ENCODE data around the gene USE1.

The USE1 gene

DNA sequence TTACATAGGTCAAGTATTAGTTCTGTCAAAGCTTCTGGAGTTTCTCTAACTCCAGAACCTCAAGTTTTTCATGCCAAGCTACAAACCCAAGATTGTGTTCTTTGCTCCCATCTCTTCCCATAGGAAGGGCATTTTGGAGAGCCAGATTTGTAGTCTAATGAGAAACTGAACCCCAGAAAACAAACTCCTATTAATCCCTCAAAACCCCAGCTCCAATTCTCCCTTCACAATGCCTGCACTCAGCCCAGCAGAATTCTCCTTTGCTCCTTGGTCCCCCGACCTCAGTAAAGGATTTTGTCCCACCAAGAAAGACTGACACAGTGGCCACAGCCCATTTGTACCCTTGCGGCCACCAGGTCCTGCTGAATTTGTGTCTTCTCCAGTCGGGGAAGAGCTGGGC, 41.0 kb downstream of the USE1 start:
- DNase-seq (ENCODE audit: low read depth in 2 of 2): no peak

GRCh38 chr19:17259118-17259780, 44.1 kb downstream of the USE1 start:
- no peak for DNase-seq (ENCODE audit: low read depth in 2 of 2)

GRCh38 chr19:17259934-17260333, 44.8 kb downstream of the USE1 start:
- no peak for DNase-seq (ENCODE audit: low read depth in 2 of 2)

DNA sequence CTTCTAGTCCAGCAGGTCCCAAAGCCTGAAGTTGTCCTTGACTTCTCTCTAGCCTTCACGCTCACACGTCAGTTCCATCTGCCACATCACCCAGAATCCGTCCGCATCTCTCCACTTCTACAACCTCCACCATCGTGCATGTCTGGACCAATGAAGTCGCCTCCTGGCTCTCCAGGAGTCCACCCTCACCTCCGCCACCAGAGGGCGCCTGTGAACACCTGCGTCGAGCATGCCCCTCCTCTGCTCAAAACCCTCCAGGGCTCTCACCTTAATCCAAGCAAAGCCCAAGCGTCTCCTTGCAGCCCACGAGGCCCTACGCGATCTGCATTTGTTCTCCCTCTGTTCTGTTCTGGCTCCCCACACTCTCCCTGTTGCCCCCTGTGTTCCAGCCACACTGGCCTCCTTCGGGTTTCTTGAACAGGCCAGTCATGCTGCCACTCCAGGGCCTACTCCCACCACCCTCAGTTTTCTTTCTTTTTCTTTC, 45.7 kb downstream of the USE1 start:
- peak; percentile 78 to 80 for DNase-seq (ENCODE audit: low read depth in 2 of 2)

- no peak for DNase-seq (ENCODE audit: low read depth in 2 of 2)
Measured at GRCh38 chr19:17262557-17262956, 47.4 kb downstream of the USE1 start.

- DNase-seq (ENCODE audit: low read depth in 2 of 2): no peak
Measured at GRCh38 chr19:17263712-17264640, 48.8 kb downstream of the USE1 start.

DNA sequence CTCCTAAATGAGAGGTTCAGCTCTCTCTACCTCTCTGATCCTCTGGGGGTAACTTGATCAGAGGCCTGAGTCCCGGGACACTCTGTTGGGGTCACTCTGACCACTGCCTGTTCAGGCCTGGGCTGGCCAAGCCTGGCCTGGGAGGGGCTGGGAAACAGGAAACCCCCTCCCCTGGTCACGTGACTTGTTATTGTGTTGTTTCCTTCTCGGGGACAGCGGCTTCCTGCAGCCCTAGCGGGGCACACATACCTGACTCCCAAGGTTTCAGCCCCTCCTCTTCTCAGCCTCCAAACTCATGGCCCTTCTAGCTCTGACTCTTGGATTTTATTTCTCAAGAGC, 49.5 kb downstream of the USE1 start, which contains the start of gene USHBP1:
Gene USHBP1 (minus strand): TSS at position 105 of the 339 bp plus-strand sequence. CDS start 446 bp downstream, outside the sequence.
- no peak for DNase-seq (ENCODE audit: low read depth in 2 of 2)

DNA sequence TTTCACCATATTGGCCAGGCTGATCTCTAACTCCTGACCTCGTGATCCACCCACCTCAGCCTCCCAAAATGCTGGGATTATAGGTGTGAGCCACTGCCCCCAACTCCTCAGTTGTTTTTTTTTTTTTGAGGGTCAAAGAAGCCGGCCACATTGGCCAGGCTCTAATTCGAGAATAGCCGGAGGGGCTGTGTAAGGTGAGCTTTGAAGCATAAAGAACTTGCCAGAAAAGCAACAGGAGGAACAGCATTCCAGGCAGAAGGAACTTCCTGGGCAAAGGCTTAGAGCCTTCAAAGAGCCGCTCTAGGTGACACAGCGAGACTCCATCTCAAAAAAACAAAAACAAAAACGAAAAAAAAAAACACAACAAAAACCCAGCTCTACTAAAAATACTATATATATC, 50.9 kb downstream of the USE1 start:
- DNase-seq (ENCODE audit: low read depth in 2 of 2): no peak

GRCh38 chr19:17266589-17266974, 51.4 kb downstream of the USE1 start:
- no peak for DNase-seq (ENCODE audit: low read depth in 2 of 2)

DNA sequence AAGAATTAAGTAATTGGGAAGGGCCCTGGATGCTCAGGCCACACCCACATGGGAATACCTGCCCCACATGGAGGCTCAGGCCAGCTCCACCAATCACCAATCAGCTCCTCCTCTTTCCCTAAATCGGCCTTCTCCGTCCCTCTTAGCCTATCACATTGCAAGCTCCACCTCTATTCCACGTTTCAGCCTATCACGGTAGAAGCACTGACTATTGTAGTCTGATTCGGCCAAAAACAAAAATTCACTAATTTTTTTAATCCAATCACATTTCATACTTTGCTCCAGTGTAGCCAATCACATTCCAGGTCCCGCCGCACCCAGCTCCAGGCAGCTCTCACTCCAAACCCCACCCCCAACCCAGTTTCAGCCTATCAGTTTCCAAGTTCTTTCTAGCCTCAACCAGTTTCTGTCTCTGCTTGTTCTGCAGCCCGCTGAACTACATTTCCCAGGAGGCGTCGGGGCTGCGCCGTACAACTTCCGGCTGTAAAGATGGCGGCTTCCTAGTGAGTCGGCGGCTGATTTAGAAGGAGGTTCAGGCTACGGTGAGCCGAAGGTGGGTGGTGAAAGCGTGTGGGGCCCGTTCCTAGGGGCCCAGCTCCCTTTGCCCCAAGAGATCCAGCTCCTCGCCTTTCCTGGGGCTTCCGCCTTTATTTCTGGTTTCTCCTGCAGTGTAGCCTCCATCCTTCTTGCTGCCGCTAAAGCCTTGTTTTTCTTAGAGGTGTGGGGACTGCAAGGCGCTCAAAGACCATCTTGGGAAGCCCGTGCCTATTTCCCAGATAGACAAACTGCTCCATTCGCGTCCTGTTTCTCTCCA, 52.0 kb downstream of the USE1 start, which contains the start of gene BABAM1:
Gene BABAM1 (plus strand): TSS at position 469 of the 814 bp plus-strand sequence. CDS start 1,364 bp downstream, outside the sequence.
- DNase-seq (ENCODE audit: low read depth in 2 of 2): peak; percentile 84 to 89

GRCh38 chr19:17268754-17269153, 53.6 kb downstream of the USE1 start:
- DNase-seq (ENCODE audit: low read depth in 2 of 2): no peak
